ENCODE results near the gene IFT25.
"Not testable (repeated sequence)": the region's sequence is repeated elsewhere in the genome, so short reads cannot be mapped to it uniquely, and the experiment has no call there.

IFT25 gene

DNA sequence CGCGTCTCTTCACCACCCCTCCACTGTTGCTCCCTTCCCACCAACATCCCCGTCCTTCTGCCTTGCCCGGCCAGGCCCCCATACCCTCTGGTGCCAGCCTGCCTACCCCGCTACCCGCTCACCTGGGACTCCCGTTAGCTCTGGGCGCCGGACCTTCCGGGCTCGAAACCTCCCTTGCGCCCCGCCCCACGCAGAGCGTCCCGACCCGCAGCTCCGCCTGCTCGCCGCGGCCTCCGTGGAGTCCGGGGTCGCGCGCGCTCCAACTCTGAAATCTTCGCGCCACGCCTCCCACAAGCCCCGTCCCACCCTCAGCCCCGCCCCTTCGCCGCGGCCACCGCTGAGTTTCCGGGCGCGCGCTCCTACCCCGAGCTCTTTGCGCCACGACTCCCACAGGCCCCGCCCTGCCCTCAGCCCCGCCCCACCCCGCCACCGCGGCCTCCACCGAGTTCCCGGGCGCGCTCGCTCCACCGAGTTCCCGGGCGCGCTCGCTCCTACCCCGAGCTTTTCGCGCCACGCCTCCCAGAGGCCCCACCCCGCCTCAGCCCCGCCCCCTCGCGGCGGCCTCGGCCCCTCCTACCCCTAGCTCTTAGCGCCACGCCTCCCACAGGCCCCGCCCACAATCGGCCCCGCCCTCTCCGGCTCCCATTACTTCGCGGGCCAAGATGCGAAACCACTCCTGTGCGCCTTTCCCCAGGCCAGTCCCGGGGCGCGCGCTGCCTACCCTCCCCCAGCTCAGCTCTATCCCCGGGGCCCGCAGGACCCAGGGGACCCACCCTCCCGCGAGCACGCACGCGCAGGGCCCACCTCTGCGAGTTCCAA, at the start of gene IFT25:
Gene IFT25, minus strand, starts transcription at position 267 of the 819 bp plus-strand sequence. CDS start 5,617 bp downstream, outside the sequence.
- intact Hi-C loops (cut with DNase I), result loop anchor here (1.0 to 5.0 kb wide), 4 partner anchors 56 to 542 kb away; partner anchors contain the start of genes NDC1, TCEANC2, TMEM59 and YIPF1

DNA sequence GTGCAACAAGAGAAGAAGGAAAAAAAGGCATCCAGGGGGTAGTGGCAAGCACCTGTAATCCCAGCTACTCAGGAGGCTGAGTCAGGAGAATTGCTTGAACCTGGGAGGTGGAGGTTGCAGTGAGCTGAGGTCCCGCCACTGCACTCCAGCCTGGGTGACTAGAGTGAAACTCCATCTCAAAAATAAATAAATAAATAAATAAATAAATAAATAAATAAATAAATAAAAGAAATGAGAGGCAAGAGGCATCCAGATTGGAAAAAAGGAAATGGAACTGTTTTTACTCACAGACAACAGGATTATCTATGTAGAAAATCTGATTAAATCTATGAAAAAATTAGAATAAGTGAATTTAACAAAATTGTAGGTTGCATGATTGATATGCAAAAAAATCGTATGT, 49.0 kb upstream of the IFT25 start:
- peak in 1 of 10 donors; percentile 37 for DNase-seq
- intact Hi-C loops (cut with DNase I), result not testable (repeated sequence)

More for the DNA sequence above, at the start of gene IFT25:
- DNase-seq, result peak; percentile 93 to 100 (median 98)

DNA sequence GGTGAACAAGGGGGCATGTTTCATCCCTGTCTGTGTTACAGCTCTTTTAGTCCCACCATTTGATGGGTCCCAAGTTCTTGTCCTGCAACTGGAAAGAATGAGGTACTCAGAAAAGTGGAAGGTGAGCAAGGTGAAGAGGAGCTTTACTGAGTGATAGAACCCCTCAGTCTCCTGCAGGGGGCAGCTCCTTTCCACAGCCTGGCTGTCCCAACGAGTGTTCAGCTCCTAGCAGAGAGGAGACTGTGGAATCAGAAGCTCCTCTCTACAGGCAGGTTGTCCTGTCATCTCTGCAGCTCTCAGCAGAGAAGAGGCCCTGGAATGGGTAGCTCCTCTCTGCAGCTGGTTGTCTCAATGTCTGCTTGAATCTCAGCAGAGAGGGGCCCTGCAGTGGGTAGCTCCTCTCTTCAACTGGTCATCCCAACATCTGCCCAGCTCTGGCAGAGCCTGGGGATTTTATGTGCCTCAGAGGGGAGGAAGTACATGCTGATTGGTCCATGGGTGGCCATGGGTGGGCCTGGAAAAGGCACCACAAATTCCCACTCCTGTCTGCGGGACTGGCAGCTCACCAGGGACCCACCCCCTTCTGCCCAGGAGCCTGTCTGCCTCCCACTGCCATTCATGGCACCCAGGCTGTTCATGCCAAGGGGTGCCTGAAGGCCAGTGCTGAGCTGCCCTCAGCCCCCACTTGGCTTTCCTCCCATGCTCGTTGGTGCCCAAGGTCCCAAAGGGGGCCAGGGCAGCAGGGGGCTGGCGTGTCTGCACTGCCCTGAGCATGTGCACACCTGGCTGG, 46.8 kb upstream of the IFT25 start:
- DNase-seq, result peak in 2 of 10 donors; percentile 19 to 31
- intact Hi-C loops (cut with DNase I), result no loop called here

DNA sequence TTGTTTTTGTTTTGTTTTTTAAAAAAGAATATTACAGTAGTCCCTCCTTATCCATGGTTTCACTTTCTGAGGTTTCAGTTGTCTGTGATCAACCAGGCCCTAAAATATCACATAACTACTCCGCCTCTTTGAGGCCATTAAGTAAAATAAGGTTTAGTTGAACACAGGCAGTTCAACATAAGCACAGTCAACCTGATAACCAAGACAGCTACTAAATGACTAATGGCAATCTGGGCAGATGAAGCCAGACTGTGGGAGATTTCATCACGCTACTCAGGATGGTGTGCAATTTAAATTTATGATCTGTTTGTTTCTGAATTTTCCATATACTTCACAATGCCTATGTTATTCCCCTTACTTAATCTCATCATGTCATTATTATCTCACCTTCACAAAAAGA, 42.4 kb upstream of the IFT25 start:
- intact Hi-C loops (cut with DNase I), result no loop called here
- DNase-seq, result no peak

DNA sequence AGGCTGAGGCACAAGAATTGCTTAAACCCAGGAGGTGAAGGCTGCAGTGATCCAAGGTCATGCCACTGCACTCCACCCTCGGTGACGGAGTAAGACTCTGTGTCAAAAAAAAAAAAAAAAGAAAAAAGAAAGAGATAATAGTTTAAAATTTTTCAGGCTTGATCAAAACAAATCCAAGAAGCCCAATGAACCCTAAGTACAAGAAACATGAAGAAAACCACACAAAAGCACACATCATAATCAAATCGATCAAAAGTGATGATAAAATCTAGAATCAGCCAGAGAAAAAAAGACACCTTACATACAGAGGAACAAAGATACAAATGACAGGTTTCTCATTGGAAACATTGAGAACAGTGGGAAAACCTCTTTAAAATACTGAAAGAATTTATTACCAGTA, 41.0 kb upstream of the IFT25 start:
- no peak for DNase-seq
- intact Hi-C loops (cut with DNase I), result no loop called here

DNA sequence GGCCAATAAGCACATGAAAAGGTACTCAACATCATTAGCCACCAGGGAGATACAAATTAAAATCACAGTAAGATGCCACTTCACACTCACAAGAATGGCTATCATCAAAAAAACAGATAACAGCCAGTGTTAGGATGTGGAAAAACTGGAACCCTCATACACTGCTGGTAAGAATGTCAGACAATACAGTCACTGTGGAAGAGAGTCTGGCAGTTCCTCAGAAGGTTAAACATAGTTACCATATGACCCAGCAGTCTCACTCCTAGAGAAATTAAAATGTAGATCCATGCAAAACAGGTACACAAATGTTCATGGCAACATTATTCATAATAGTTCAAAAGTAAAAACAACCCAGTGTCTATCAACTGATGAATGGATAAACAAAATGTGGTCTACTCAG, 39.2 kb upstream of the IFT25 start:
- no peak for DNase-seq
- intact Hi-C loops (cut with DNase I), result no loop called here

DNA sequence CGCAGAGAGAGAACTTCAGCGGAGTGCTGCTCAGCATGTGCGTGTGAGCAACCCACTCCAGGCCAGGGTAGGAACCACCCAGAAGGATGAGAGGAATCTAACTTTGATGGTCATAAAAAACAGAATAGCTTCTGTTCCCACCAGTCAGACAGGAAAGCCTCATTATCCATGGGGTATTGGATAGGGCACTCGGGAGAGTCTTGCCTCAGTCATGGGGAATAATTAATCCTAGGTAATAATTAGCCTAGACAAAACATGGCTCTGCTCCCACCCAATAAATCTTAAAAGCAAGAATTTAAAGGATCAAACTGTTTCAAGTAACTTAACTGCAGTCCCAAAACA, 37.2 kb upstream of the IFT25 start:
- no peak for DNase-seq
- intact Hi-C loops (cut with DNase I), result no loop called here

DNA sequence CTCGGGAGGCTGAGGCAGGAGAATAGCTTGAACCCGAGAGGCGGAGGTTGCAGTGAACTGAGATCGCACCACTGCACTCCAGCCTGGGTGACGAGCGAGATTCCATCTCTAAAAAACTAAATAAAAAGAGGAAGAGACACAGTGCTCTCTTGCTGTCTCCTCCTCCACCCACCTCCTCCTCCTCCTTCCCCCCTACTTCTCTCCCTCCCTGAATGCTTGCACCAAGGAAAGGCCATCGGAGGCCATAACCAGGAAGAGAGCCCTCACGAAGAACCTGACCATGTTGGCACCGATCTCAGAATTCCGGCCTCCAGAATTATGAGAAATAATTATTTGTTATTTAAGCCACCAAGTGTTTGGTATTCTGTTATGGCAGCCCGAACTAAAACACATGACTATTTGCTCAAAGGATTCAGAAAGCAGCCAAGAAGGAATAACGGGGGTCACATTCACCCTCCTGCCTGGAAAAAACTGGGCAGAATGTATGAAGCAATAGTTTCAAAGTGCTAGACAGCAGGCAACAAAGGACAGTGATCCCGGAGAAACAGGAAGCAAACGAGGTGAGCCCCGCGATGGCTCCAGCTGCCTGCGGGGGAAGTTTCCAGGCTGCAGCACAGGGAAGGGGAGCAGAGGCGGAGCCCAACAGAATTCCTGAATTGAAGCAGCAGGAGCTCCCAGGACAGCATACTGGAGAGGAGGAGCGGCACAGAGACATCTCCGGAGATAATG, 36.7 kb upstream of the IFT25 start:
- intact Hi-C loops (cut with DNase I), result no loop called here
- peak in 5 of 10 donors; percentile 14 to 83 (median 24) for DNase-seq

DNA sequence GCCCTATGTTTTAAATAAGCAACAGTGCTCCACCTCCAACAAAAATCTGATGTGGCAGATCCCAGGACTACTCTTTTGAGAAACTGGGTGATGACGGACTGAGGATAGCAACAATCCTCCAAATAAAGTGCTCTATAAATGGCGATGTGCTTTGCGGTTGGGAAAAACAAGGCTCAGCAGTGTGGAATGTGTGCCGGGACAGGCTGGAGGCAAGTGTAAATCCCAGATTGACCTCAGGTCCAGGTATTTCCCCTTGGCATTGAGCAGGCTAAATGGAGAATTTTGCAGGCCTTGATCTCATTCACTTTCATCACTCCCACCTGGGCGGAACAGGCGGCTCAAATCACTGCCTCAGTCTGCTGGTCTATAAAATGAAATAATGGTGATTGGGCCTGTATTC, 35.7 kb upstream of the IFT25 start:
- DNase-seq, result no peak
- intact Hi-C loops (cut with DNase I), result no loop called here

DNA sequence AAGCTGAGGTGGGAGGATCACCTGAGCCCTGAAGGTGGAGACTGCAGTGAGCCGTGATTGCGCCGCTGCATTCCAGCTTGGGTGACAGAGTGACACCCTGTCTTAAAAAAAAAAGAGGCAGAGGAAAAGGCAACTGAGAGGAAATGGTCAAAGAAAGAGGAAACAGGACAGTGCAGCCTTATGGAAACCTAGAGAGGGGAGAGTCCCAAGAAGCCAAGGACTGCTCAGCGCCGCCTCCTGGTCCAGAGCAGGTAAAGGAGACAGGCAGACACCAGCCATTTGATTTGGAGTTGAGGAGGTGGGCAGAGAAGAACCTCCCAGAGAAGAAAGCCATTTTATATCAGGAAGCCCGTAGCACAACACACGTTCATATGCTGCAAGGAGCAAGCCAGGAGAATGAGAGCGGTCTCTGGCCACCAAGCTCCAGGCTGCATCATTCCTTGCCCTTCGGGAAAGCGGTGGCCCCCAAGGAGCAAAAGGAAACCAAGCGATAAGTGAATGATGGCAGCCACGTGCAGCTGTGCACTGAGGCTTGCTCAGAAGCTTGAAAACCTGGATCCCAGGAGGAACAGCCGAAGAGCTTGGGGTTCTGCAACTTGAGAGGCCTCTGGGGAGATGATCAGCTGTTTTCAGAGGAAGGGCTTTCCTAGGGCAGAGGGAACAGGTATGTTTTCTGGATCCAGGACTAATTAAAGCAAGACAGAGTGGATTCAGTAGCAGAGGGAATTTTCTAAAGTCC, 34.4 kb upstream of the IFT25 start:
- DNase-seq, result no peak
- intact Hi-C loops (cut with DNase I), result no loop called here

DNA sequence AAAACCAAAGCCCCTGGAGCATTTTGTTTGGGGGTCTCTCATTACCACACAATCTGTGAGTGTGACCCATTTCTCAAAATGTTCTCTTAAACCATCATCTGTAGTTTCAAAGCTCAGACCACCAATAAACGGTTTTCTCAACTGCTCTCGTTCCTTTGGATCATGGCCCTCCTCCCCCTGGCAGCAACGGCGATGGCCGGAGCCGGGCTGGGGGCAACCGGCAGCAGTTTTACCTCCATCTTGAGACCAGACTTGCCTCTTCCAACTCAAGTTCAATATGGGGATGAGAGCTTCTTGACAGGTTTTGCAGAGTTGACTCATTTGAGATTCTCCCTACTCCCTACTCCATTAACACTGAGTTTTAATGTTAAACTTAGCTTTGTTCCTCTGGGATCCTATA, 30.4 kb upstream of the IFT25 start:
- intact Hi-C loops (cut with DNase I), result no loop called here
- no peak for DNase-seq

DNA sequence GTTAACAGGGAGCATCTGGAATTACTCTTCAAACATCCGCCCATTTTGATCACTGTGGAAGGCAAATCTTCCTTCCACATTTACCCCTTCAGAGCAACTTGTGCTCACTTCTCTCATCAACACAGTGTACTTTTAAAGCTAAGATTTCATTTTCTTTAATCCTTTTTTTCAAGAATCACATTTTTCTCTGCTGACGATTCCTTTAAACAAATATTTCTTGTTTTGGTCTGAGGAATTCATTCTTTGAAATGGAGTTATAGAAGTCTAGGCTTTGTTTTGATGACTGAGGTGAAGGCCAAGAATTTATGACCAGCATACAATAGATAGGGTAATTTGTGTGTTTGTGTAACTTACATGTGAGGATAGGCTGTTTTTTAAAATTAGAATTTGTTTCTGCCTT, 26.2 kb upstream of the IFT25 start:
- intact Hi-C loops (cut with DNase I), result no loop called here
- DNase-seq, result no peak

DNA sequence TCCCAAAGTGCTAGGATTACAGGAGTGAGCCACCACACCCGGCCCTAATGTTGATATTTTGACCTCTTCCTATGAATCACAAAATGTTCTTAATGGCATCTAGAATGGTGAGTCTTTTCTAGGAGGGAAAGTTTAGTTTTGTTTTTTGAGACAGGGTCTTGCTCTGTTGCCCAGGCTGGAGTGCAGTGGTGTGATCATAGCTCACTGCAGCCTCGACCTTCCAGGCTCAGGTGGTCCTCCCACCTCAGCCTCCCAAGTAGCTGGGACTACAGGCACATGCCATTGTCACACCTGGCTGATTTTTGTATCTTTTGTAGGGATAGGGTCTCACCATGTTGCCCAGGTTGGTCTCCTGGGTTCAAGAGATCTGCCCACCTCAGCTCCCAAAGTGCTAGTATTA, 23.8 kb upstream of the IFT25 start:
- DNase-seq; intact Hi-C loops (cut with DNase I): not testable (repeated sequence)

DNA sequence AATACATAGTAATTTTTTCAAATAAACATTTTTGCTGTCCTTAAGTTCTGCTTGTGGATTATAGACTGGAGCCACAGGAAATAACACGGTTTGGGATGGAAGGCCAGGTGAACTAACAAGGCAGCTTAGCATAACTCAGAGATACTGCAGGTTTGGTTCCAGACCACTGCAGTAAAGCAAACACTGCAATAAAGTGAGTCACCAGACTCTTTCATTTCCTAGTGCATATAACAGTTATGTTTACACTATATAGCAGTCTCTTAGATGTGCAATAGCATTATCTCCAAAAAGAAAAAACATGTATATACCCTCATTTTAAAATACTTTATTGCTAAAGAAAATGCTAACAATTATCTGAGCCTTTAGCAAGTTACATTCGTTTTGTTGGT, 22.6 kb upstream of the IFT25 start:
- DNase-seq, result no peak
- intact Hi-C loops (cut with DNase I), result no loop called here

DNA sequence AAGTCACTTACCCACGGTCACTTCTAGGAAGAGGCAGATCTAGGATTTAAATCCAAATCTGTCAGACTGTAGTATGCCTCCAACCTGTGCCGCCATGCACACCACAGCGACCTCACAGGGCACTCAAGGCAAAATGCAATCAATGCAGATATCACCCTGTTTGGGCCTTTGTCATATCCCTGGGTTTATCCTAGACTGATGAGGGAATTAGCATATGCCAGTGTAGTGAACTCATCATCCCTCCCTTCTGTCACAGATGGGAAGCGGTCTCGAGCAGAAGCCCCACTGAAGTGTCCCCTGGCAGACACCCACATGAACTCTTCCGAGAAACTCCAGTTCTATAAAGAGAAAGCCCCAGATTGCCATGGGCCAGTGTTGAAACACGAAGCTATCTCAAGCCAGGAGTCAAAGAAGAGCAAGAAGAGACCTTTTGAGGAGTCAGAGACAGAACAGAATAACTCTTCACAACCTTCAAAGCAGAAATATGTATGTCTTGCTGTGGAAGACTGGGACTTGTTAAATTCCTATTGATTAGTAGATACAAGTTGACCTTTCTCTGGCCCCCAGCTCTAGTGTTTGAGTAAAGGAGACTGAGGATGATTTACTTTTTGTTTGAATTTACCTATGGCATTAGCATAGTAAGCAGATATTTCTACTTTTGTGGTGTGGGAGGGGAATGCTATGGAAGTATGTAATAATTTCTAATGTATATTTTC, 22.1 kb upstream of the IFT25 start:
- DNase-seq, result peak in 1 of 10 donors; percentile 51
- intact Hi-C loops (cut with DNase I), result no loop called here

DNA sequence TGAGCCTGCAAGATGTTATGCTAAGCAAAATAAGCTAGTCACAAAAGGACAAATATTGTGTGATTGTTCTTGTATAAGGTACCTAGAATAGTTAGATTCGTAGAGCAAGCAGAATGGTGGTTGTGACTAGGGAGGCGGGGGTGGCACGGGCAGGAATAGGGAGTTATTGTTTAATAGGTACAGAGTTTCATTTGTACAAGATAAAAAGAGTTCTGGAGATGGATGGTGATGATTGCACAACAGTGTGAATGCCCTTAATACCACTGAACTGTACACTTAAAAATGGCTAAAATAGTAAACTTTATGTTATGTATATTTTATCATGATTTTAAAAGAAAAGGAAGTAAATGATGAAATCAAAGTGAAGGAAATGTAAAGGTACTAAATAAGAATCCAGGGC, 21.3 kb upstream of the IFT25 start:
- intact Hi-C loops (cut with DNase I), result no loop called here
- DNase-seq, result no peak

DNA sequence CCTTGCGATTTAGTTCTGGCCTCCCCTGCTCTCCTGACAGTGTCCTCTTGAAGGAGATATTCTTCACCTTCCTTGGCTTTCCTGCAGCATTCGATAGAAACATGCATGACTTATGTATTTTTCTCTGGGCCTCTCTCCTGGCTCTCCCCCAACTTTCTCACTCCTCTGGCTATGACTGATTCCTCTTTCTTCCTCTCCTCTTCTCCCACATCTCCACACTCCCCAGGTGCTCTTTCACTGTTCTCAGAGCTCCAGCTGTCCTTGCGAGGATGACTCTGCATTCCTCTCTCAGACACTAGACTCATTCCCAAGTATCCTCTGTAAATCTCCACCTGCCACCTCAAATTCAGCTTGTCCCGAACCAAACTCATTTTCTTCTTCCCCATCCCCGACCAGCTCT, 18.6 kb upstream of the IFT25 start:
- intact Hi-C loops (cut with DNase I), result no loop called here

DNA sequence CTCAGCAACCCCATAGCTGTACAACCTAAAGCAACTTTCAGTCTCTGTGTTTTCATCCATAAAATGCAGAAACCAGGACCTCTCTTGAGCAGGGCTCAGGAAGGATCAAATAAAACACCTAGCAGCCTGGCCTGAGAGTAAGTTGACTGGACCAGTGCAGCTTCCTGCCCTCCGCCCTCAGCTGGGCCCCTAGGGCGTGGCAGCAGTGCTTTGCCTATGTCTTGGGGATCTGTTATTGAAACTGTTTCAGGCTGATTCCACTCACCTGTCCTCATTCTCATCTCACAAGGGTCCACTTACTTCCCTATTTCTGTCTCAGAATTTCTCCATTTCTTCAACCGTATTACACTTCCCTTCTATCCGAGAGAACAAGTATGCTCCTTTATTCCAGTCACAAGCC, 18.0 kb upstream of the IFT25 start:
- intact Hi-C loops (cut with DNase I), result no loop called here
- no peak for DNase-seq

More for the DNA sequence above, 18.6 kb upstream of the IFT25 start:
- no peak for DNase-seq

DNA sequence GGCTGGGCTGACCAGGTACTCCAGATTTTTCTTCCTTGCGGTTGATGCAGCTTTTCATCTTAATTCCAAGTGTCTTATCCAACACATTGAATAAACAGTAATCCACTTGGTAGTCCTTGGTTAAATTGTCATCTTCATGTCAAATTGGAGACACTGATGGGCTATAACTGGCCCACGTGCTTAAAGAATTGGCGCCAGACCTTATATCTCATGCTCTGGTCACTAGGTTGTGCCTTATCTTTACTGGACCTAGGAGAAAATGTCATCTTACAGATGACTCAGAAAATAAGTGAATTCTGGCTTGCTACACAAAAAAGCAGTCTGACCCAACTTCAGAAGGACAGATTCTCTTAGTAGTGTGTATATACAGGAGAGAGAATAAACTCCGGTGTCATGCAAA, 16.9 kb upstream of the IFT25 start:
- intact Hi-C loops (cut with DNase I), result no loop called here
- DNase-seq, result no peak

All from posterior cingulate gyrus (tissue), 11 donors.